HUES6 (cell line): Measurements from ENCODE around the gene CUL2.

ENCODE experiments used
- H3K27ac ChIP-seq: 2 replicates; pipeline ENCODE4 v1.7.0; 2013; ENCODE audit warnings: low read depth, mild to moderate bottlenecking, low read length, inconsistent platforms
- H3K27me3 ChIP-seq: 2 replicates; pipeline ENCODE4 v1.6.1; 2013; ENCODE audit warnings: low read length; ENCODE audit not compliant: control insufficient read depth, insufficient read depth
- H3K36me3 ChIP-seq: 2 replicates; pipeline ENCODE4 v1.6.1; 2013; ENCODE audit warnings: low read length; ENCODE audit not compliant: control insufficient read depth, insufficient read depth
- H3K4me1 ChIP-seq: 2 replicates; pipeline ENCODE4 v1.6.1; 2013; ENCODE audit warnings: low read length; ENCODE audit not compliant: control insufficient read depth, insufficient read depth
- H3K4me3 ChIP-seq: 2 replicates; pipeline ENCODE4 v1.5.1; 2013; ENCODE audit warnings: low read depth, low read length
- H3K9ac ChIP-seq: one replicate; pipeline ENCODE4 v1.6.1; 2013; ENCODE audit warnings: mild to moderate bottlenecking, low read length
- H3K9me3 ChIP-seq: 2 replicates; pipeline ENCODE4 v1.6.1; 2013; ENCODE audit warnings: low read depth, low read length; ENCODE audit not compliant: control insufficient read depth, insufficient read depth

Gene CUL2

DNA sequence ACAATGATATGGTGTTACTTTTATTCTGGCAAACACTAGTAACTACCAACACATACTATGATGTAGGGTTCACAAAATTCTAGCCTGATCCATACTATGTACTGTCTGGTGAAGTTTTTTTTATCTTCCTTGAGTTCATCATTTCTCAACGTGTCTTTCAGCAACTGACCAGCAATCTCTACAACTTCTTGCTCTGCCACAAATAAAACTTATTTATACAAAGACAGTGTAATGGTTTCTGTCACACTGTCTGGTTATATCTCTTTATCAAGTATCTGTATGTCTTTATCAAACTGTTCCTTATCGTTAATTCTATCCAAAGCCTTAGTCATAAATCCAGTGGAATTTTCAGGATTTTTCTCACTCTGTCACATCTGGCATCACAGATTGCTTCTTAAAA is 69.7 kb downstream of the CUL2 start:
- H3K4me1 ChIP-seq, result no peaks in the 10 kb centered on the region
- peaks cover 44% of the 10 kb centered on the region for H3K36me3 ChIP-seq
- H3K9ac ChIP-seq, result no peak overlapping the region
- no peaks in the 10 kb centered on the region for H3K27me3 ChIP-seq
- no peak overlapping the region for H3K4me3 ChIP-seq
- no peak overlapping the region for H3K27ac ChIP-seq
- no peaks in the 10 kb centered on the region for H3K9me3 ChIP-seq

- Histone ChIP-seq H3K9me3 (no peaks in the 10 kb centered on the region), H3K27ac (no peak overlapping the region), H3K27me3 (no peaks in the 10 kb centered on the region), H3K4me1 (no peaks in the 10 kb centered on the region), H3K9ac (no peak overlapping the region), H3K36me3 (peaks cover 36% of the 10 kb centered on the region), H3K4me3 (no peak overlapping the region)
Measured at GRCh38 chr10:35019041-35020024, 70.8 kb downstream of the CUL2 start.

GRCh38 chr10:35017608-35018007 is 72.5 kb downstream of the CUL2 start:
- no peaks in the 10 kb centered on the region for H3K9me3 ChIP-seq
- H3K36me3 ChIP-seq, result peaks cover 24% of the 10 kb centered on the region
- no peaks in the 10 kb centered on the region for H3K27me3 ChIP-seq

DNA sequence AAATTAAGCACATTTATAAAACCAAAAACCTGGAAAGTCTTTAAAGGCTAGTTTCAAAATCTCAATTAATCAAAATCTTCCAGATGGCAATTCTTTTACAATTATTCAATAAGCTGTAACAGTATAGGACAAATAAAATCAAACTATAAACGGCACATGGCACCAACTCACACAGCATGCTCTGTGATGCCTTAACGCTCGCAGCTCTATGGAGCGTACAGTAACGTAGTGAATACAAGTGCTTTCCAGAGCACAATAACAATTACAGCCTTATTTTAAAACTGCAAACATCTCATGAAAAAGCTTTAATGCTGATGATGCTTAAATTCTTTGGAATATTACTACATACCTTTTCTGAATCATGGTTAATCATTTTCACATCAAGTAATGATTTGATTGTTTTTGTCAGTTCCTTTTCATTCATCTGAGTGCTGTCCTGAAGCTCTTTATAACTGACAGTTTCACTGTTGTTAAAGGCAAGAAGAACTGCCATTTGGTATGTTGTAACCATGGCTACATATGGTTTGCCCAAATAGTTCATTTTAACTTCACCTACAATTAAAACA is 74.2 kb downstream of the CUL2 start:
- Histone ChIP-seq H3K4me3 (no peak overlapping the region), H3K4me1 (peaks cover 12% of the 10 kb centered on the region), H3K36me3 (peaks cover 21% of the 10 kb centered on the region), H3K9me3 (no peaks in the 10 kb centered on the region), H3K27ac (no peak overlapping the region), H3K27me3 (no peaks in the 10 kb centered on the region), H3K9ac (no peak overlapping the region)

More at GRCh38 chr10:35017608-35018007, 72.5 kb downstream of the CUL2 start:
- H3K4me3 ChIP-seq, result no peak overlapping the region
- peaks cover 4% of the 10 kb centered on the region for H3K4me1 ChIP-seq
- no peak overlapping the region for H3K9ac ChIP-seq
- H3K27ac ChIP-seq, result no peak overlapping the region

GRCh38 chr10:35012781-35013180 is 77.4 kb downstream of the CUL2 start:
- no peak overlapping the region for H3K27ac ChIP-seq
- peaks cover 20% of the 10 kb centered on the region for H3K36me3 ChIP-seq
- peaks cover 12% of the 10 kb centered on the region for H3K4me1 ChIP-seq
- H3K4me3 ChIP-seq, result no peak overlapping the region
- H3K9me3 ChIP-seq, result no peaks in the 10 kb centered on the region
- no peak overlapping the region for H3K9ac ChIP-seq
- no peaks in the 10 kb centered on the region for H3K27me3 ChIP-seq

- no peak overlapping the region for H3K27ac ChIP-seq
- H3K4me3 ChIP-seq, result no peak overlapping the region
- H3K36me3 ChIP-seq, result peaks cover 20% of the 10 kb centered on the region
- peaks cover 12% of the 10 kb centered on the region for H3K4me1 ChIP-seq
- H3K27me3 ChIP-seq, result no peaks in the 10 kb centered on the region
- no peaks in the 10 kb centered on the region for H3K9me3 ChIP-seq
- H3K9ac ChIP-seq, result no peak overlapping the region
Measured at GRCh38 chr10:35011771-35012191, 78.4 kb downstream of the CUL2 start.

GRCh38 chr10:35007858-35008301 is 82.3 kb downstream of the CUL2 start:
- peaks cover 17% of the 10 kb centered on the region for H3K4me1 ChIP-seq
- no peak overlapping the region for H3K9ac ChIP-seq
- H3K27me3 ChIP-seq, result no peaks in the 10 kb centered on the region
- H3K9me3 ChIP-seq, result no peaks in the 10 kb centered on the region
- H3K27ac ChIP-seq, result no peak overlapping the region
- no peak overlapping the region for H3K4me3 ChIP-seq
- peaks cover 15% of the 10 kb centered on the region for H3K36me3 ChIP-seq

GRCh38 chr10:35006836-35007235 is 83.3 kb downstream of the CUL2 start:
- Histone ChIP-seq H3K27ac (no peak overlapping the region), H3K9me3 (no peaks in the 10 kb centered on the region), H3K4me3 (no peak overlapping the region)

DNA sequence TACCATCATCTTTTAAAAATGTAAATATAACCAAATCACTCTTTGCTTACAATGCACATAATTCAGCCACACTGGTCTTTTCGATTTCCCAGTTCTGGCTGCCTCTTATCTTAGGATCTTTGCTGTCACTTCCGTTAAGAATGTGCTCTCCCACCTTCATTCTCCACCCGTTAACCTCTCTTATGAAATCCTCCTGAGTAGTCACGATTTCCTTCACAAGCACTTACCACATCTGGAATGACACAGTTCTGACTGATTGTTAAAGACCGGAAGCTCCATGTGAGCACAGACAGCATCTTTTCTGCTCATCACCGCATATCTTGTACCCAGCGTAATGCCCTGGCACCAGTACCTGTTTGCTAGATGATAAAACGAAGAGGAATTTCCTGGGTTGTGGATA is 84.3 kb downstream of the CUL2 start:
- Histone ChIP-seq H3K27ac (no peak overlapping the region), H3K9me3 (no peaks in the 10 kb centered on the region), H3K9ac (no peak overlapping the region), H3K4me1 (peaks cover 8% of the 10 kb centered on the region; the same call in 1 of the 2 replicates), H3K36me3 (peaks cover 10% of the 10 kb centered on the region), H3K4me3 (no peak overlapping the region), H3K27me3 (no peaks in the 10 kb centered on the region)

More at GRCh38 chr10:35006836-35007235, 83.3 kb downstream of the CUL2 start:
- Histone ChIP-seq H3K9ac (no peak overlapping the region), H3K4me1 (peaks cover 9% of the 10 kb centered on the region), H3K27me3 (no peaks in the 10 kb centered on the region), H3K36me3 (peaks cover 15% of the 10 kb centered on the region)

- no peak overlapping the region for H3K4me3 ChIP-seq
- no peaks in the 10 kb centered on the region for H3K27me3 ChIP-seq
- no peak overlapping the region for H3K9ac ChIP-seq
- no peaks in the 10 kb centered on the region for H3K9me3 ChIP-seq
- peaks cover 8% of the 10 kb centered on the region for H3K4me1 ChIP-seq
- H3K27ac ChIP-seq, result no peak overlapping the region
- H3K36me3 ChIP-seq, result 0 out of 2 replicates have a peak, but pooled peaks cover 4% of the 10 kb centered on the region
Measured at GRCh38 chr10:35004651-35005050, 85.5 kb downstream of the CUL2 start.

- Histone ChIP-seq H3K27ac (peak overlapping the region; percentile 13; the same call in 1 of the 2 replicates), H3K9ac (no peak overlapping the region), H3K4me3 (no peak overlapping the region), H3K9me3 (no peaks in the 10 kb centered on the region), H3K27me3 (no peaks in the 10 kb centered on the region), H3K4me1 (peaks cover 8% of the 10 kb centered on the region), H3K36me3 (0 out of 2 replicates have a peak, but pooled peaks cover 4% of the 10 kb centered on the region)
Measured at GRCh38 chr10:35003906-35004305, 86.2 kb downstream of the CUL2 start.
